Stomach (tissue), 9 donors: ENCODE results near the gene KLRG1. TPM values are rescaled to one million over a fixed set of nuclear protein-coding genes. Genes with fewer than 3 reads are reported as not detected.

Experiments
- DNase-seq, 2 donors: peaks; one replicate each; pipeline versions ENCODE4 v3.0.0 to v3.0.0-alpha.2; 2013 to 2019
- H3K27ac ChIP-seq, 5 donors: fragments of 200-600 bp in 4 of 5; sonication (generic) in 4 of 5; one replicate each; pipeline ENCODE4 v1.5.1; 2013 to 2019; ENCODE audit warnings: mild to moderate bottlenecking in 1 of 5, moderate library complexity in 1 of 5
- H3K27me3 ChIP-seq, 3 donors: fragments of 200-600 bp; sonication (generic); one replicate each; pipeline ENCODE4 v1.5.1; 2017 to 2019; ENCODE audit warnings: mixed run types in 1 of 3
- H3K36me3 ChIP-seq, 4 donors: fragments of 200-600 bp; sonication (generic); 1 replicate in 3 of 4; 2 replicates in 1 of 4; pipeline ENCODE4 v1.5.1; 2016 to 2019
- H3K4me1 ChIP-seq, 4 donors: fragments of 200-600 bp; sonication (generic); one replicate each; pipeline ENCODE4 v1.5.1; 2016 to 2019
- H3K4me3 ChIP-seq, 4 donors: fragments of 200-600 bp; sonication (generic) in 3 of 4; one replicate each; pipeline ENCODE4 v1.5.1; 2016 to 2019; ENCODE audit warnings: mild to moderate bottlenecking in 1 of 4
- H3K9me3 ChIP-seq, 4 donors: fragments of 200-600 bp; sonication (generic); one replicate each; pipeline ENCODE4 v1.5.1; 2016 to 2019
- EP300 ChIP-seq: sonication (generic); formaldehyde crosslinking; IDR thresholded peaks from one replicate; pipeline ENCODE4 v1.6.1; 2017; ENCODE audit warnings: antibody characterized with exemption
- POLR2A ChIP-seq, 4 donors: fragments of 450-650 bp; IDR thresholded peaks; one replicate each; pipeline ENCODE4 v1.6.1; 2016; ENCODE audit warnings: antibody characterized with exemption in 4 of 4, control low read depth in 2 of 4, mild to moderate bottlenecking in 1 of 4, moderate library complexity in 1 of 4
- POLR2AphosphoS5 ChIP-seq, 3 donors: sonication (generic); formaldehyde crosslinking; IDR thresholded peaks; one replicate each; pipeline ENCODE4 v1.6.1; 2016; ENCODE audit warnings: antibody characterized with exemption in 3 of 3
- WGBS, 5 donors: extraction: QIAGEN DNeasy Blood & Tissue Kit in 3 of 5; methylation state at CpG; one replicate each; pipeline versions ENCODE4 v1.1.5 to v1.1.7; 2013 to 2018; 5-methylcytosine and 5-hydroxymethylcytosine counted together
- intact Hi-C: fragments of 100-400 bp; cut with DNase I; formaldehyde crosslinking; loops from one replicate; pipeline ENCODE4 v1.15.1; 2023; ENCODE audit warnings: low total_unique reads
- polyA plus RNA-seq, 3 donors: library from polyadenylated mRNA; stranded (reverse); fragments of 200-250 nt; gene quantifications; one replicate each; pipeline ENCODE4 v1.2.3, GENCODE V29; 2013
- total RNA-seq, 5 donors: library from RNA; depleted of rRNA; stranded (reverse); fragments of >200 nt; gene quantifications; one replicate each; pipeline versions ENCODE4 v1.1.0 to v1.2.3, GENCODE V29; 2014 to 2016
- TF ChIP-seq, protein P1 (sequence below), 7 experiments: fragments of 450-650 bp in 4 of 7; fragments of 200-600 bp in 3 of 7; sonication (generic) in 3 of 7; IDR thresholded peaks; one replicate each; pipeline ENCODE4 v1.5.1; 2016 to 2019; ENCODE audit warnings: antibody characterized with exemption in 7 of 7, control low read depth in 2 of 7, mild to moderate bottlenecking in 1 of 7
- donor health status: healthy with polysubstance abuse.
- donor health status: Bipolar disorder and iron deficiency.
- donor health status: healthy.

KLRG1 gene
- total and polyA plus RNA-seq, 8 donors, result 0.40 to 2.9 (median 1.4) TPM; not detected in 2

- TF ChIP-seq, protein P1, sequence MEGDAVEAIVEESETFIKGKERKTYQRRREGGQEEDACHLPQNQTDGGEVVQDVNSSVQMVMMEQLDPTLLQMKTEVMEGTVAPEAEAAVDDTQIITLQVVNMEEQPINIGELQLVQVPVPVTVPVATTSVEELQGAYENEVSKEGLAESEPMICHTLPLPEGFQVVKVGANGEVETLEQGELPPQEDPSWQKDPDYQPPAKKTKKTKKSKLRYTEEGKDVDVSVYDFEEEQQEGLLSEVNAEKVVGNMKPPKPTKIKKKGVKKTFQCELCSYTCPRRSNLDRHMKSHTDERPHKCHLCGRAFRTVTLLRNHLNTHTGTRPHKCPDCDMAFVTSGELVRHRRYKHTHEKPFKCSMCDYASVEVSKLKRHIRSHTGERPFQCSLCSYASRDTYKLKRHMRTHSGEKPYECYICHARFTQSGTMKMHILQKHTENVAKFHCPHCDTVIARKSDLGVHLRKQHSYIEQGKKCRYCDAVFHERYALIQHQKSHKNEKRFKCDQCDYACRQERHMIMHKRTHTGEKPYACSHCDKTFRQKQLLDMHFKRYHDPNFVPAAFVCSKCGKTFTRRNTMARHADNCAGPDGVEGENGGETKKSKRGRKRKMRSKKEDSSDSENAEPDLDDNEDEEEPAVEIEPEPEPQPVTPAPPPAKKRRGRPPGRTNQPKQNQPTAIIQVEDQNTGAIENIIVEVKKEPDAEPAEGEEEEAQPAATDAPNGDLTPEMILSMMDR (IDR thresholded peaks at IDR 0.05), result no peak
- TF ChIP-seq EP300 (no peak), POLR2A (IDR thresholded peaks at IDR 0.05) (no peak), POLR2AphosphoS5 (IDR thresholded peaks at IDR 0.05) (no peak)
- Histone ChIP-seq H3K36me3 (no peaks in the 10 kb centered on the region), H3K27me3 (no peaks in the 10 kb centered on the region), H3K4me3 (no peak overlapping the region), H3K4me1 (no peaks in the 10 kb centered on the region), H3K27ac (no peak overlapping the region), H3K9me3 (no peaks in the 10 kb centered on the region)
- DNase-seq, result no peak
- intact Hi-C loops, result no loop called here
Observed at GRCh38 chr12:9002335-9002734, 13.0 kb downstream of the KLRG1 start.

DNA sequence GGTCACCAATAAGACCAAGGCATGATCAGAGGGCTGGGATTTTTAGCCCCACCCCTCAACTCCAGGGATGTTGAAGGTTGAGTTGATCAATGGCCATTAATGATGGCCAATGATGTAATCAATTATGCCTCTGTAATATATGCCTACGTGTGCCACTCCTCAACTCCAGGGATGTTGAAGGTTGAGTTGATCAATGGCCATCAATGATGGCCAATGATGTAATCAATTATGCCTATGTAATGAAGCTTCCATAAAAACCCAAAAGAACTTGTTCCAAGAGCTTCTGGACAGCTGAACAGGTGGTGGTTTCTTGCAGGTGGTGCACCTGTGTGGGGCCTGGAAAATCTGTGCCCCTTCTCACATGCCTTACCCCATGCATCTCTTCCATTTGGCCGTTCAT lies 33.2 kb downstream of the KLRG1 start:
- Histone ChIP-seq H3K27ac (no peak overlapping the region), H3K4me3 (no peak overlapping the region), H3K4me1 (no peaks in the 10 kb centered on the region), H3K36me3 (no peaks in the 10 kb centered on the region), H3K27me3 (no peaks in the 10 kb centered on the region), H3K9me3 (peaks cover 0 to 10% (median 5%) of the 10 kb centered on the region in 4 donors)
- no peak for DNase-seq
- WGBS, 5 donors, result 81 to 87% (median 85%) methylated on average over 2 of the region's 2 CpGs
- intact Hi-C loops, result no loop called here
- TF ChIP-seq EP300, result no peak
- TF ChIP-seq POLR2AphosphoS5 (IDR thresholded peaks at IDR 0.05), result no peak
- no peak for TF ChIP-seq POLR2A (IDR thresholded peaks at IDR 0.05)

DNA sequence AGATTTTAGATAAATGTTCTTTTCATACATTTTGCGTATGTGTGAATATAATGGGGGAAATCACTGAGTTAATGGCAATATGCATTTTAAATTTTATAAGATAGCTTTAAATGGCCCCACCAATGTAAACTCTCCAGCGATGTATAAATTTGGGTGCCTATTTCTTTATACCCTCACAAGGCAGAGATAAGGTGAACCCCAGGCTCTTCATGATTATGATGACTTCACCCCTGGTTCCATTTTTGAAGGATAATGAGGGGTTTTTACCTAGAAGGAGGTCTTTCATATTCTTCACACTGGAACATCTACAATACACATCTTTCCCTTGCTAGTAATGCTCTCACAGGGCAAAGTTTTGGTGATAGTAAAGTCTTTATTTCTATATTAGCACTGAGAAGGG lies 35.2 kb downstream of the KLRG1 start:
- intact Hi-C loops, result no loop called here
- no peaks in the 10 kb centered on the region for H3K4me1 ChIP-seq
- no peaks in the 10 kb centered on the region for H3K9me3 ChIP-seq
- WGBS, 5 donors, result 84 to 89% (median 89%) methylated on average over 2 of the region's 2 CpGs
- H3K36me3 ChIP-seq, result no peaks in the 10 kb centered on the region
- H3K27me3 ChIP-seq, result no peaks in the 10 kb centered on the region
- no peak for DNase-seq
- no peak overlapping the region for H3K4me3 ChIP-seq
- TF ChIP-seq EP300 (no peak), POLR2A (IDR thresholded peaks at IDR 0.05) (no peak), POLR2AphosphoS5 (IDR thresholded peaks at IDR 0.05) (no peak)
- TF ChIP-seq, protein P1 (IDR thresholded peaks at IDR 0.05), result no peak
- peak overlapping the region in 2 of 5 donors; percentile 24 to 44 for H3K27ac ChIP-seq

GRCh38 chr12:9027161-9028059 lies 38.1 kb downstream of the KLRG1 start:
- intact Hi-C loops, result no loop called here
- no peak for TF ChIP-seq POLR2AphosphoS5 (IDR thresholded peaks at IDR 0.05)
- TF ChIP-seq, protein P1 (IDR thresholded peaks at IDR 0.05), result no peak
- no peak for TF ChIP-seq POLR2A (IDR thresholded peaks at IDR 0.05)
- TF ChIP-seq EP300, result no peak
- Histone ChIP-seq H3K27me3 (no peaks in the 10 kb centered on the region), H3K4me1 (no peaks in the 10 kb centered on the region), H3K36me3 (no peaks in the 10 kb centered on the region), H3K4me3 (no peak overlapping the region), H3K9me3 (no peaks in the 10 kb centered on the region), H3K27ac (no peak overlapping the region)
- DNase-seq, result no peak
- 86 to 90% (median 88%) methylated on average over 7 of the region's 7 CpGs for whole genome bisulfite sequencing, 5 donors

DNA sequence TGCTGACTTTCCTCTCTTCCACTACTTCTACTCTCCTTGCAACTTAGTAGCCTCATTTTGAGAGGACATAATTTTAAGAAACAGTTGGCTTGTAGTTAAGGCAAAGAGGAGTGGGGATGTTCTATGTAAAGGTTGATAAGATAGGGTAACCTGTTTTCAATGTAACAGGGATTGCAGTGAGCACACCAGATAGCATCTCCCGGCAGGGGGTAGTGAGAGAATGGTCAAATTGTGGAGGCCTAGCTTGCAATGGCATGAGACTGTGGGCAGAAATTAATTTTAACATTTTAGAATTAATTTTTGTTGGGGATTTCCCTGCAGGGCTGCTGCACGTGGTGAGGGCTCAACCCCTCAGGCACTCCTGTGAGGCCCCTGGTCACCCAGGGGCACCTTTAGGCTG lies 41.4 kb downstream of the KLRG1 start:
- Histone ChIP-seq H3K4me3 (no peak overlapping the region), H3K27me3 (no peaks in the 10 kb centered on the region), H3K4me1 (no peaks in the 10 kb centered on the region), H3K36me3 (no peaks in the 10 kb centered on the region), H3K27ac (no peak overlapping the region), H3K9me3 (no peaks in the 10 kb centered on the region)
- intact Hi-C loops, result no loop called here
- no peak for TF ChIP-seq POLR2A (IDR thresholded peaks at IDR 0.05)
- TF ChIP-seq, protein P1 (IDR thresholded peaks at IDR 0.05), result no peak
- no peak for TF ChIP-seq EP300
- 46 to 64% (median 51%) methylated on average over 2 of the region's 2 CpGs for WGBS, 5 donors
- no peak for DNase-seq
